Right atrium auricular region (tissue), 2 donors: Measurements from ENCODE around the gene PRDM15. TPM values are rescaled to one million over a fixed set of nuclear protein-coding genes. Genes with fewer than 3 reads are reported as not detected.

Source experiments
- DNase-seq: peaks from one replicate; pipeline ENCODE4 v3.0.0-alpha.2; 2019; ENCODE audit warnings: low spot score
- H3K27ac ChIP-seq, 2 donors: fragments of 200-600 bp; sonication (generic); 1 replicate in 1 of 2; 2 replicates in 1 of 2; pipeline ENCODE4 v1.5.1; 2016 to 2019
- H3K27me3 ChIP-seq, 2 donors: fragments of 200-600 bp; sonication (generic); one replicate each; pipeline versions ENCODE4 v1.5.1 to v1.6.0; 2017 to 2019
- H3K36me3 ChIP-seq: fragments of 200-600 bp; sonication (generic); one replicate; pipeline ENCODE4 v1.5.1; 2016
- H3K4me1 ChIP-seq, 2 donors: fragments of 200-600 bp; sonication (generic); one replicate each; pipeline versions ENCODE4 v1.5.1 to v1.6.0; 2017 to 2019
- H3K4me3 ChIP-seq, 2 donors: fragments of 200-600 bp; sonication (generic); 1 replicate in 1 of 2; 2 replicates in 1 of 2; pipeline ENCODE4 v1.5.1; 2017 to 2019; ENCODE audit warnings: mild to moderate bottlenecking in 1 of 2, moderate library complexity in 1 of 2
- H3K9me3 ChIP-seq, 2 donors: fragments of 200-600 bp; sonication (generic); one replicate each; pipeline ENCODE4 v1.5.1; 2019
- CTCF ChIP-seq, 2 donors: fragments of 200-600 bp; sonication (generic); IDR thresholded peaks; one replicate each; pipeline ENCODE4 v1.5.1; 2019; ENCODE audit warnings: antibody characterized with exemption in 2 of 2
- total RNA-seq, 2 donors: library from RNA; depleted of rRNA; stranded (reverse); fragments of >200 nt; gene quantifications; one replicate each; pipeline ENCODE4 v1.1.0, GENCODE V29; 2016

PRDM15 gene
- total RNA-seq, 2 donors from 2014 or later, result 2.6 to 4.2 TPM

GRCh38 chr21:41831866-41832595 lies 47.1 kb downstream of the PRDM15 start:
- Histone ChIP-seq H3K36me3 (peaks cover 17% of the 10 kb centered on the region), H3K4me3 (no peak overlapping the region), H3K4me1 (no peaks in the 10 kb centered on the region), H3K9me3 (no peaks in the 10 kb centered on the region), H3K27ac (no peak overlapping the region), H3K27me3 (no peaks in the 10 kb centered on the region)
- DNase-seq, result no peak
- no peak for TF ChIP-seq CTCF (IDR thresholded peaks at IDR 0.05)

- no peaks in the 10 kb centered on the region for H3K27me3 ChIP-seq
- DNase-seq, result no peak
- peaks cover 17% of the 10 kb centered on the region for H3K36me3 ChIP-seq
- H3K27ac ChIP-seq, result no peak overlapping the region
- no peak for TF ChIP-seq CTCF (IDR thresholded peaks at IDR 0.05)
- H3K4me3 ChIP-seq, result no peak overlapping the region
- no peaks in the 10 kb centered on the region for H3K4me1 ChIP-seq
- no peaks in the 10 kb centered on the region for H3K9me3 ChIP-seq
Observed at GRCh38 chr21:41831453-41831831, 47.7 kb downstream of the PRDM15 start.

- Histone ChIP-seq H3K4me1 (no peaks in the 10 kb centered on the region), H3K36me3 (peaks cover 17% of the 10 kb centered on the region), H3K4me3 (no peak overlapping the region), H3K9me3 (no peaks in the 10 kb centered on the region), H3K27ac (no peak overlapping the region), H3K27me3 (no peaks in the 10 kb centered on the region)
- DNase-seq, result no peak
- TF ChIP-seq CTCF (IDR thresholded peaks at IDR 0.05), result no peak
Observed at GRCh38 chr21:41830764-41831452, 48.2 kb downstream of the PRDM15 start.

- no peaks in the 10 kb centered on the region for H3K27me3 ChIP-seq
- H3K9me3 ChIP-seq, result no peaks in the 10 kb centered on the region
- no peak for DNase-seq
- no peak for TF ChIP-seq CTCF (IDR thresholded peaks at IDR 0.05)
- H3K4me1 ChIP-seq, result no peaks in the 10 kb centered on the region
- peaks cover 13% of the 10 kb centered on the region for H3K36me3 ChIP-seq
- no peak overlapping the region for H3K4me3 ChIP-seq
- no peak overlapping the region for H3K27ac ChIP-seq
Observed at GRCh38 chr21:41830145-41830707, 48.9 kb downstream of the PRDM15 start.

GRCh38 chr21:41828884-41829360 lies 50.2 kb downstream of the PRDM15 start:
- no peak overlapping the region for H3K27ac ChIP-seq
- no peak for DNase-seq
- no peak overlapping the region for H3K4me3 ChIP-seq
- no peaks in the 10 kb centered on the region for H3K27me3 ChIP-seq
- no peak for TF ChIP-seq CTCF (IDR thresholded peaks at IDR 0.05)
- H3K36me3 ChIP-seq, result peaks cover 7% of the 10 kb centered on the region
- no peaks in the 10 kb centered on the region for H3K4me1 ChIP-seq
- H3K9me3 ChIP-seq, result no peaks in the 10 kb centered on the region
